KMS-11 (cell line): Measurements from ENCODE around the gene RHBDF1.

Experiments
- H2AFZ ChIP-seq: fragments of 200-600 bp; sonication (generic); 2 replicates; pipeline ENCODE4 v1.6.1; 2016; ENCODE audit warnings: antibody characterized with exemption, mixed run types, low read depth
- H3K27ac ChIP-seq: fragments of 200-600 bp; sonication (generic); 2 replicates; pipeline ENCODE4 v1.6.1; 2016; ENCODE audit warnings: mild to moderate bottlenecking, mixed run types
- H3K27me3 ChIP-seq: fragments of 200-600 bp; sonication (generic); 2 replicates; pipeline ENCODE4 v1.6.1; 2017; ENCODE audit warnings: mild to moderate bottlenecking, low read depth, mixed run types, moderate library complexity; ENCODE audit not compliant: insufficient read depth
- H3K36me3 ChIP-seq: fragments of 200-600 bp; sonication (generic); 2 replicates; pipeline ENCODE4 v1.6.1; 2017; ENCODE audit warnings: mild to moderate bottlenecking, mixed run types; ENCODE audit not compliant: insufficient read depth
- H3K4me1 ChIP-seq: fragments of 200-600 bp; sonication (generic); 2 replicates; pipeline ENCODE4 v1.6.1; 2016; ENCODE audit warnings: mild to moderate bottlenecking, low read depth, mixed run types; ENCODE audit not compliant: poor library complexity, severe bottlenecking
- H3K4me2 ChIP-seq: fragments of 200-600 bp; sonication (generic); 2 replicates; pipeline ENCODE4 v1.7.0; 2016; ENCODE audit warnings: mild to moderate bottlenecking, mixed run types
- H3K4me3 ChIP-seq: fragments of 200-600 bp; sonication (generic); IDR thresholded peaks from 2 replicates; pipeline ENCODE4 v1.6.1; 2017; ENCODE audit warnings: low read depth, low read length, mixed read lengths; ENCODE audit not compliant: insufficient read depth
- H3K79me2 ChIP-seq: fragments of 200-600 bp; sonication (generic); 2 replicates; pipeline ENCODE4 v1.6.1; 2016; ENCODE audit warnings: low read depth, mixed run types; ENCODE audit not compliant: insufficient read depth
- H3K9ac ChIP-seq: fragments of 200-600 bp; sonication (generic); 2 replicates; pipeline ENCODE4 v1.6.1; 2016; ENCODE audit warnings: mild to moderate bottlenecking, mixed run types
- H4K20me1 ChIP-seq: fragments of 200-600 bp; sonication (generic); 2 replicates; pipeline ENCODE4 v1.6.1; 2016; ENCODE audit warnings: mild to moderate bottlenecking, mixed run types; ENCODE audit not compliant: insufficient read depth
- TF ChIP-seq, protein P1 (sequence below): fragments of 200-600 bp; sonication (generic); conservative IDR thresholded peaks from 2 replicates; pipeline ENCODE4 v1.6.1; 2017; ENCODE audit warnings: low read depth, mild to moderate bottlenecking, antibody characterized with exemption, low read length, moderate library complexity, mixed read lengths

Gene RHBDF1

DNA sequence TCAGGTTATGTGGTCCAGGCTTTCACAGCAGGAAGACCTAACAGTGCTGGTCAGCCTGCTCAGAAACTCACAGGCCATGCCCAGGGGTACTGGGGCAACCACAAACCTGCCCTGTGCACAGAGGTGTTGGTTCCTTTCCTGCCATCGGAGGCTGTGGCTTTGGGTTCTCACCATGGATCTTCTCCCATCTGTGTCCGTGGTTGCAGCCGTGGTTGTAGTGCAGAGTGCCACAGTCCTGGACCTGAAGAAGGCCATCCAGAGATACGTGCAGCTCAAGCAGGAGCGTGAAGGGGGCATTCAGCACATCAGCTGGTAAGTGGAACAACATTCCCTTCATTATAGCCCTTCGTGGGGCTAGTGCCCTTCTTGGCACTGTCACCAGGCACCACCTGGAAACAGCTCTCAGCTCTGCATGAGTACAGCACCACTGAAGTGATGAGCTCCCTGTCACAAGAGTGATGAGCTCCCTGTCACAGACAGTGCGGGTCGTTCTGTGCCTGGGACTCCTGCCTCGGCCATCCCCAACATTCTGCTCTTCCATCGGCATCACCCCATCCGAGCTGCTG is 16.8 kb downstream of the RHBDF1 start:
- H3K36me3 ChIP-seq: peaks cover 5% of the 10 kb centered on the region; the same call in 1 of the 2 replicates
- TF ChIP-seq, protein P1, sequence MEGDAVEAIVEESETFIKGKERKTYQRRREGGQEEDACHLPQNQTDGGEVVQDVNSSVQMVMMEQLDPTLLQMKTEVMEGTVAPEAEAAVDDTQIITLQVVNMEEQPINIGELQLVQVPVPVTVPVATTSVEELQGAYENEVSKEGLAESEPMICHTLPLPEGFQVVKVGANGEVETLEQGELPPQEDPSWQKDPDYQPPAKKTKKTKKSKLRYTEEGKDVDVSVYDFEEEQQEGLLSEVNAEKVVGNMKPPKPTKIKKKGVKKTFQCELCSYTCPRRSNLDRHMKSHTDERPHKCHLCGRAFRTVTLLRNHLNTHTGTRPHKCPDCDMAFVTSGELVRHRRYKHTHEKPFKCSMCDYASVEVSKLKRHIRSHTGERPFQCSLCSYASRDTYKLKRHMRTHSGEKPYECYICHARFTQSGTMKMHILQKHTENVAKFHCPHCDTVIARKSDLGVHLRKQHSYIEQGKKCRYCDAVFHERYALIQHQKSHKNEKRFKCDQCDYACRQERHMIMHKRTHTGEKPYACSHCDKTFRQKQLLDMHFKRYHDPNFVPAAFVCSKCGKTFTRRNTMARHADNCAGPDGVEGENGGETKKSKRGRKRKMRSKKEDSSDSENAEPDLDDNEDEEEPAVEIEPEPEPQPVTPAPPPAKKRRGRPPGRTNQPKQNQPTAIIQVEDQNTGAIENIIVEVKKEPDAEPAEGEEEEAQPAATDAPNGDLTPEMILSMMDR: no peak
- H4K20me1 ChIP-seq: no peaks in the 10 kb centered on the region
- H2AFZ ChIP-seq: no peak overlapping the region
- no peaks in the 10 kb centered on the region for H3K27me3 ChIP-seq
- no peak overlapping the region for H3K9ac ChIP-seq
- H3K4me2 ChIP-seq: no peak overlapping the region
- H3K79me2 ChIP-seq: peaks cover 38% of the 10 kb centered on the region
- peaks cover 16% of the 10 kb centered on the region for H3K4me1 ChIP-seq
- no peak overlapping the region for H3K4me3 ChIP-seq
- H3K27ac ChIP-seq: no peak overlapping the region

DNA sequence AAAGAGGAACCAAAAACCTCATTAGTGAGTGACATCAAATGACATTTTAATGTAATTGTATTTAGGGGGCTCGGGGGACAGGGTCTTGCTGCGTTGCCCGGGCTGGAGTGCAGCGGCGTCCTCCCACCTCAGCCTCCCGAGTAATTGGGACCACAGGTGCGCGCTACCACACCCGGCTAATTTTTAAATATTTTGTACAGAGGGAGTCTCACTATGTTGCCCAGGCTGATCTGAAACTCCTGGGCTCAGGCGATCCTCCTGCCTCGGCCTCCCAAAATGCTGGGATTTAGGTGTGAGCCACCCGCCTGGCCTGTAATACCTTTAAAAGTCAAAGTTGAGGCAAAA is 18.2 kb downstream of the RHBDF1 start:
- TF ChIP-seq, protein P1: no peak
- peaks cover 46% of the 10 kb centered on the region for H3K79me2 ChIP-seq
- H2AFZ ChIP-seq: peak overlapping the region; percentile 92
- H3K9ac ChIP-seq: peak overlapping the region; percentile 68; the same call in 1 of the 2 replicates
- no peak overlapping the region for H3K4me3 ChIP-seq
- H3K27ac ChIP-seq: no peak overlapping the region
- H3K4me2 ChIP-seq: peak overlapping the region; percentile 58
- no peaks in the 10 kb centered on the region for H3K27me3 ChIP-seq
- peaks cover 10% of the 10 kb centered on the region; the same call in 1 of the 2 replicates for H3K36me3 ChIP-seq
- peaks cover 16% of the 10 kb centered on the region for H3K4me1 ChIP-seq
- no peaks in the 10 kb centered on the region for H4K20me1 ChIP-seq

DNA sequence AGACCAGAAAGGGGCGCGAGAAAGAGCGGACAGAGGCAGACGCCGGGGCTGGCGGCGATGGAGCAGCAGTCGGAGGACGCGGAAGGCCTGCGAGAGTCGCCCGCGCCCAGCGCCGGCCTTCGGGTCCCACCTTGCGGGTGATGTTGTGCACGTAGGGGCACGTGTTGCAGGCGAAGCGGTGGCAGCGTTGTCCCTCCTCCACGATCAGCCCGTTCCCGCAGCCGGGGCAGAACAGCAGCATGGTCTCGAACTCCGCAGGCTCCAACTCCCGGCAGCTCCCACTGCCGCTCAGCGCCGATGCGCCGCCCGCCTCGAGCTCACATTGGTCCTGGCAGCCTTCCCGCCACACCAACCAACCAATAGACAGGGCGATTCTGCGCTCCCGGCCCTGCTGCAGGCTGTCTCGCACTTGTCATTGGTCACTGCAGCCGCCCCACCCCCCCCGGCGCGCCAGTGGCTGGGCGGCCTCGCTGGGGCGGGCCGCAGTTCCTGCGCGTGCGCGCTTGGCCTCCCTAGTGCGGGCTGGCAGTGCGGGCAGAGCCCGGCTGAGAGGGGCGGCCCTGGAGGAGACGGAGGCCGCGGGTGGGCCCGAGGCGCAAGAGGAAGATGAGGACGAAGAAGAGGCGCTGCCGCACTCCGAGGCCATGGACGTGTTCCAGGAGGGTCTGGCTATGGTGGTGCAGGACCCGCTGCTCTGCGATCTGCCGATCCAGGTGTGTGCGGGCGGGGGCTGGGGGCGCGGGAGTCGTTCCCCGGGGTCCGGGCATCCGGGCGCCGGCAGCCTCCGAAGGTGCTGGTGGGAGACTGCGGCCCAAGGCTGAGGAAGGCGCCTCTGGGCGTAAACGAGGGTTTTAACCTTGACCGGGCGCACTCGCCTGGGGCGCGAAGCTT is 18.8 kb downstream of the RHBDF1 start, which contains the start of the genes POLR3K and SNRNP25:
POLR3K (minus strand) TSS at position 263 of the 891 bp plus-strand sequence; CDS start at position 241, 22 bp downstream.
SNRNP25 (plus strand) TSS at position 483 of the 891 bp plus-strand sequence; CDS start at position 672, 189 bp downstream.
- Histone ChIP-seq H2AFZ (peak within 1 kb of the TSS; percentile 92), H4K20me1 (no peaks in the 10 kb centered on the region), H3K4me2 (peak within 1 kb of the TSS; percentile 62), H3K4me1 (peaks cover 16% of the 10 kb centered on the region), H3K36me3 (peaks cover 10% of the 10 kb centered on the region; the same call in 1 of the 2 replicates), H3K79me2 (peaks cover 46% of the 10 kb centered on the region), H3K27me3 (no peaks in the 10 kb centered on the region), H3K27ac (peak within 1 kb of the TSS; percentile 66), H3K9ac (peak within 1 kb of the TSS; percentile 68), H3K4me3 (no peak within 1 kb of the TSS)
- TF ChIP-seq, protein P1: no peak

GRCh38 chr16:50769-51591 is 21.5 kb downstream of the RHBDF1 start:
- Histone ChIP-seq H3K79me2 (peaks cover 46% of the 10 kb centered on the region), H2AFZ (no peak overlapping the region), H3K36me3 (peaks cover 10% of the 10 kb centered on the region; the same call in 1 of the 2 replicates), H3K4me2 (peak overlapping the region; percentile 62; the same call in 1 of the 2 replicates), H3K4me1 (peaks cover 16% of the 10 kb centered on the region), H3K27ac (no peak overlapping the region), H3K4me3 (no peak overlapping the region), H3K27me3 (no peaks in the 10 kb centered on the region), H3K9ac (no peak overlapping the region), H4K20me1 (no peaks in the 10 kb centered on the region)
- TF ChIP-seq, protein P1: no peak
